Gastroesophageal sphincter (tissue), 3 donors: ENCODE measurements around the gene AKAP13.

Experiments used
- EP300 ChIP-seq: sonication (generic); formaldehyde crosslinking; IDR thresholded peaks from one replicate; pipeline ENCODE4 v1.6.1; 2017; ENCODE audit warnings: antibody characterized with exemption, mild to moderate bottlenecking
- TF ChIP-seq, protein P1 (sequence below), 4 experiments: fragments of 200-600 bp in 2 of 4; fragments of 450-650 bp in 2 of 4; sonication (generic) in 1 of 4; IDR thresholded peaks; one replicate each; pipeline ENCODE4 v1.5.1; 2017 to 2019; ENCODE audit warnings: antibody characterized with exemption in 4 of 4, mild to moderate bottlenecking in 2 of 4, moderate library complexity in 2 of 4

- TF ChIP-seq, protein P1, sequence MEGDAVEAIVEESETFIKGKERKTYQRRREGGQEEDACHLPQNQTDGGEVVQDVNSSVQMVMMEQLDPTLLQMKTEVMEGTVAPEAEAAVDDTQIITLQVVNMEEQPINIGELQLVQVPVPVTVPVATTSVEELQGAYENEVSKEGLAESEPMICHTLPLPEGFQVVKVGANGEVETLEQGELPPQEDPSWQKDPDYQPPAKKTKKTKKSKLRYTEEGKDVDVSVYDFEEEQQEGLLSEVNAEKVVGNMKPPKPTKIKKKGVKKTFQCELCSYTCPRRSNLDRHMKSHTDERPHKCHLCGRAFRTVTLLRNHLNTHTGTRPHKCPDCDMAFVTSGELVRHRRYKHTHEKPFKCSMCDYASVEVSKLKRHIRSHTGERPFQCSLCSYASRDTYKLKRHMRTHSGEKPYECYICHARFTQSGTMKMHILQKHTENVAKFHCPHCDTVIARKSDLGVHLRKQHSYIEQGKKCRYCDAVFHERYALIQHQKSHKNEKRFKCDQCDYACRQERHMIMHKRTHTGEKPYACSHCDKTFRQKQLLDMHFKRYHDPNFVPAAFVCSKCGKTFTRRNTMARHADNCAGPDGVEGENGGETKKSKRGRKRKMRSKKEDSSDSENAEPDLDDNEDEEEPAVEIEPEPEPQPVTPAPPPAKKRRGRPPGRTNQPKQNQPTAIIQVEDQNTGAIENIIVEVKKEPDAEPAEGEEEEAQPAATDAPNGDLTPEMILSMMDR (IDR thresholded peaks at IDR 0.05), result no peak
- no peak for TF ChIP-seq EP300
Observed at GRCh38 chr15:85400606-85401005, 20.2 kb downstream of the AKAP13 start.
